HepG2 (cell line): ENCODE measurements around the gene ADGRF4.

Experiments used
- NONO ChIP-seq, 2 experiments: fragments of 450-650 bp in 1 of 2; sonication (generic) in 1 of 2; formaldehyde crosslinking in 1 of 2; IDR thresholded peaks in 1 of 2; conservative IDR thresholded peaks in 1 of 2; 2 replicates each; pipeline versions ENCODE4 v1.6.1 to v1.8.0; 2017 to 2022; ENCODE audit warnings: mild to moderate bottlenecking in 1 of 2, missing genetic modification reagents in 1 of 2, moderate library complexity in 1 of 2
- POLR2A ChIP-seq, 2 experiments: IDR thresholded peaks; 2 replicates each; pipeline ENCODE4 v1.6.1; 2011; ENCODE audit warnings: low read depth in 2 of 2, low read length in 2 of 2, mild to moderate bottlenecking in 1 of 2, moderate library complexity in 1 of 2; ENCODE audit not compliant: insufficient read depth in 1 of 2
- ZNF24 ChIP-seq: fragments of 450-650 bp; IDR thresholded peaks from 2 replicates; pipeline ENCODE4 v1.6.1; 2017; ENCODE audit warnings: antibody characterized with exemption, mild to moderate bottlenecking
- TF ChIP-seq, protein P1 (sequence below): IDR thresholded peaks from 2 replicates; pipeline ENCODE4 v1.6.1; 2016; ENCODE audit warnings: low read depth
- TF ChIP-seq, protein P2 (sequence below): sonication (generic); formaldehyde crosslinking; IDR thresholded peaks from 2 replicates; pipeline ENCODE4 v1.4.0; 2020; ENCODE audit warnings: missing genetic modification reagents

- TF ChIP-seq, protein P1, sequence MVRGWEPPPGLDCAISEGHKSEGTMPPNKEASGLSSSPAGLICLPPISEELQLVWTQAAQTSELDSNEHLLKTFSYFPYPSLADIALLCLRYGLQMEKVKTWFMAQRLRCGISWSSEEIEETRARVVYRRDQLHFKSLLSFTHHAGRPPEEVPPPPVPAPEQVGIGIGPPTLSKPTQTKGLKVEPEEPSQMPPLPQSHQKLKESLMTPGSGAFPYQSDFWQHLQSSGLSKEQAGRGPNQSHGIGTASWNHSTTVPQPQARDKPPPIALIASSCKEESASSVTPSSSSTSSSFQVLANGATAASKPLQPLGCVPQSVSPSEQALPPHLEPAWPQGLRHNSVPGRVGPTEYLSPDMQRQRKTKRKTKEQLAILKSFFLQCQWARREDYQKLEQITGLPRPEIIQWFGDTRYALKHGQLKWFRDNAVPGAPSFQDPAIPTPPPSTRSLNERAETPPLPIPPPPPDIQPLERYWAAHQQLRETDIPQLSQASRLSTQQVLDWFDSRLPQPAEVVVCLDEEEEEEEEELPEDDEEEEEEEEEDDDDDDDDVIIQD (CRISPR knock-in tag): no peak
- TF ChIP-seq POLR2A (IDR thresholded peaks at IDR 0.05; ENCODE audit: insufficient read depth in 1 of 2, low read depth in 2 of 2, low read length in 2 of 2) (no peak), NONO (IDR thresholded peaks at IDR 0.05) (no peak), NONO (CRISPR knock-in tag; conservative IDR thresholded peaks at IDR 0.05) (no peak), ZNF24 (no peak)
- TF ChIP-seq, protein P2, sequence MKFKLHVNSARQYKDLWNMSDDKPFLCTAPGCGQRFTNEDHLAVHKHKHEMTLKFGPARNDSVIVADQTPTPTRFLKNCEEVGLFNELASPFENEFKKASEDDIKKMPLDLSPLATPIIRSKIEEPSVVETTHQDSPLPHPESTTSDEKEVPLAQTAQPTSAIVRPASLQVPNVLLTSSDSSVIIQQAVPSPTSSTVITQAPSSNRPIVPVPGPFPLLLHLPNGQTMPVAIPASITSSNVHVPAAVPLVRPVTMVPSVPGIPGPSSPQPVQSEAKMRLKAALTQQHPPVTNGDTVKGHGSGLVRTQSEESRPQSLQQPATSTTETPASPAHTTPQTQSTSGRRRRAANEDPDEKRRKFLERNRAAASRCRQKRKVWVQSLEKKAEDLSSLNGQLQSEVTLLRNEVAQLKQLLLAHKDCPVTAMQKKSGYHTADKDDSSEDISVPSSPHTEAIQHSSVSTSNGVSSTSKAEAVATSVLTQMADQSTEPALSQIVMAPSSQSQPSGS (CRISPR knock-in tag): no peak
These were observed 7.6 kb upstream of the ADGRF4 start for GRCh38 chr6:47690791-47691190.
